NAMALWA (cell line): ENCODE measurements around the gene TMEM208.
A peak's percentile ranks its signal among the peaks of the same experiment; 100 is the strongest.

Experiments used
- DNase-seq: peaks from one replicate; pipeline ENCODE4 v3.0.0-alpha.2; 2015; ENCODE audit warnings: low spot score

TMEM208 gene

DNA sequence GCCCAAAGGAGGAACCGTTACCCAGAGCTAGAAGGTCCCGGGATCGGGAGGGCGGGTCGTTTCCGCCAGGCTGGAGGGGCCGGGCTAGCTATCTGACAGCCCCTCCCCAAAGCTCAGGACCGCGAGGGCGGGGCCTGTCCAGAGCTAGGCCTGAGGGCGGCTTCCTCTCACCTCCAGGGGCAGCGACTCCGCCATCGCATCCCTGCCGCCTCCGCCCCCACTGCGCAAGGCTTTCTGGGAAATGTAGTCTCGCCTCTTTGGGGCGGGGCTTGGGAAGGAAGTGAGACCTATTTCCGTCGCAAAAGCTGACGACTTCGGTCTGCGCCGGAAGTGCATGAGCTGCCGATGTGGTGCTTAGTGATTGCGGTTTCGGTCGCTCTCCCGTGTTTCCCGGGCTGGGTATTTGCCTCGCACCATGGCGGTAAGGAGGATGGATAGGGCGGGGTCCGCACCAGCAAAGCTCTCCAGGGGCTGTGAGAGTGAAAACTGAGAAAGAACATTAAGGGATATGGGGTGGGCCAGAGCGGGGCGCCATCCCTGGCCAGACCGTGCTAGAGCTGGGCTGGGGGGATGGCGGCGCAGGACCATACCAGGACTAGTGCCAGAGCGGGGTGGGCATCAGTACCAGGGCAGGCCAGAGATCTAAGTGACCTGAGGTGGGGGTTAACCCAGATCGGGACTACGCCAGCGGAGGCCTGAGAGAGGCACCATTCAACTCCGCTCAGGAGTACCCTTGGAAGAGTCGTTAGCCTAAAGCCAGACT, at the start of gene TMEM208:
Gene TMEM208 (plus strand): TSS at position 327 of the 763 bp plus-strand sequence. CDS start 89 bp downstream, at position 416.
- peak; percentile 99 for DNase-seq

DNA sequence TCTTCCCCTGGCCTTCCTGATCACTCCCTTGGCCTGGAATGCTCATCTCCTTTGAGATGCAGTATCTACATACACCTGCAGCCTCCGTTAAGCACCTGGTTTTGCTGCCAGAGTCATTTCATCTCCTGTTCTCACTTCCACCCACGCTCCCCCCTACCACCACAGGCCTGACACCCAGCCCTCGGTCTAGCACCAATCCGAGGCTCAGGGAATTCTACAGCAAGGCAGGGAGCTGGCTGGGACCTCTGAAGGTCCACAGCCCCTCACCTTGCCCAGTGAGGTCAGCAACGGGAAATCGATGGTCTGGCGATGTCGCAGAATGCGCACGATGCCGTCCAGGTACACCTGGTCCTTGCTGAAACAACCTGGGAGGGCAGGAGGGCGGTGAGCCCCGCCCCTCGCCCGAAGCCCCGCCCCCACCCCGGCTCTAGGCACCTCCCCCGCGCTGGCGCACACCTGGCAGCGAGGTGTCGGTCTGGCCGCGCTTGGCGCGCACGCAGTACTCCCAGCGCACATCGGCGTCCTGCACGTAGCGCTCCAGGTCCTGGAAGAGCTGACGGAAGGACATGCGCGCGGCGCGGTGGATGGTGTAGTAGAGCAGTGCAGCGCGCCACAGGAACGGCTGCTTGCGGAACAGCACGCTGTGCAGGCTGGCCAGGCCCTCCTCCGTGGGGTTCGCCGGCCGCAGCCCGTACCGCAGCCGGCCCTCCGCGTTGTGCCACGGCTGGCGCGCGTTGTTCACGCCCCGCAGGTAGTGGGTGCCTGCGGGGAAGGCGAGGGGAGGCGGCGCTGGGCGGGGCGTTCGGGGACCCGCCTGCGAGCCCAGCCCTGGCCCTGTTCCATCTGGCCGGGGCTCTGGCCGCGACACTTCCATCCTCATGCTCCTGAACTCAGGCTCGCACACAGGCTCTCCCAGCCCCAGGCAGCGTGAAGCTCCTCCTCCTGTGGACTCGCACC, 48.9 kb upstream of the TMEM208 start:
- DNase-seq = no peak

DNA sequence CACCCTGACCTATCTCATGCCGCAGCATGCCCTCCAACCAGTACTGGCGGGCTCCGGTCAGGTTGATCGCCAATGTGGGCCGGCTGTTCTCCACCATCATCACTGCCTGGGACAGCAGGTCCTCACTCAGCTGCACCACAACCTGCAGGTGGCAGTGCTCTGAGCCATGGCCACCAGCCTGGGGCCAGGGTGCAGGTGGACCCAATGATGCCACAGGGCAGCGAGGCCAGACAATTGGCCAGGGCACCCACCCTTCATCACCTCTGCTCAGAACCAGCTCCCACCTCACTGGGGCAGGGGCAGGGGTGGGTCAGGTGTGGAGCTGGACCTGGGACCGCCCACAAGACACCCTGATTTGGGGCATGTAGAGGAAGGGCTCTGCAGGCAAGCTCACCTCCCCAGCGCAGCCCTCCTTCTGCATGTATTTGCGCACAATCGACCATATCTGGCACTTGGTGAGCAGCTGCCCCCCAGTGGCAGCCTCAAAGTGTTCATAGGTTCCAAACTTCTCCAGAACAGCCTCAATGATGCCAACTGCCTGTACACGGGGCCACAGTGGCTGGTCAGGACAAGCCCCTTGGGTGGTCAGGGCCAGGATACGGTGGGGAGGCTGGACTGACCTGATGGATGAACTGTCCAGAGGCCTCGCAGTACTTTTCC, 47.4 kb upstream of the TMEM208 start:
- DNase-seq = peak; percentile 53

DNA sequence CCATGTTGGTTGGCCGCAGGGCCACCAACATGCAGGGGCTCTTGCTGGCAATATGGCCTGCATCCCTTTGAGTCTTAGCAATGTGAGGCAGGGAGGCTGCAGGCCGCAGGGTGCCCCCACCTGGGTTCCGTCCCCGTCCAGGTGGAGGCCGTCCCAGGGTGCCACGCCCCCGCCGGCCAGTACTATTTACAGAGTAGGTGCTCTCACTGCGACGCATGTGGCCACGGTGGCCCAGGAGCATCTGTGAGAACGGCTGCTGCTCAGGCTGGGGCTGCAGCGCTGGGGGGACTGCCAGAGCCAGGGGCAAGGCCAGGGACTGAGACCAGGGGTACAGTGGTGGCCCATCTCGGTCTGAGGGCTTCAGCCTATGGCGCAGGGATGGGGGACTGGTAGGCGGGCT, 46.8 kb upstream of the TMEM208 start:
- DNase-seq = no peak

DNA sequence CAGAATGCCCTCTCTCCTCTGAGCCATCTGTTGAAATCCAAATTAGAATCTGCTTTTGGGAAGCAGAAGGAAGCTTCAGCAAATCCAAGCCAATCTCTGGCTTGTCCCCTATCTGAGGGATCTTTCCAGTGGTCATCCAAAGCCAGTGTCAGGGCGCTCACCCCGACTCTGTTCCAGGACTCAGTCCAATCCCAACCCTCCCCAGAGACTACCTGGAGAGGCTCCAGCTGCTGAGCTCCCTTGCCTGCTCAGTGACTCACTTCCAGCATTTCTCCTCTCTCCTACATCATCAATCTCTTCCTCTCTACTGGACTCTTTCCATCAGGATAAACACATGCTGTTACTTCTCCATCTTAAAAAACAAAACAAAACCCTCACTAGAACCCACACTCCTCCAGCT, 45.6 kb upstream of the TMEM208 start:
- no peak for DNase-seq

DNA sequence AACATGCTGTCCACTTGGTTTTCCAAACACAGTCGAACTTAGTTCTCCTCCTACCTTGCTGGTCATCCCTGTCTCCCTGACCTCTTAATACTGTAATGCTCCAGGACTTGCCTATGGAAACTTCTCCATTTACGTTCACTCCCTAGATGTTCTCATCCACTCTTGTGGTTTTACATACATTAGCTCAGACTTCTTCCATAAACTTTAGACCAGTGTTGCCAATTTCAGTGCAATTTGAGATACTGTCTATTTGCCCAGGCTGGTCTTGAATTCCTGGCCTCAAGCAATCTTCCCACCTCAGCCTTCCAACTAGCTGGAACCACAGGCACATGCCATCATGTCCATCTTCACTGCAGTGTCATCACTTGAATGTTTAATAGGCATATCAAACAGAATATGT, 44.6 kb upstream of the TMEM208 start:
- no peak for DNase-seq

GRCh38 chr16:67183284-67183626, 43.7 kb upstream of the TMEM208 start:
- no peak for DNase-seq

GRCh38 chr16:67183627-67184452, 43.1 kb upstream of the TMEM208 start, which contains the start of gene MATCAP1:
Gene MATCAP1 (minus strand): TSS chr16:67183963. CDS start chr16:67180610, 3,353 bp downstream.
- peak; percentile 99 for DNase-seq

DNA sequence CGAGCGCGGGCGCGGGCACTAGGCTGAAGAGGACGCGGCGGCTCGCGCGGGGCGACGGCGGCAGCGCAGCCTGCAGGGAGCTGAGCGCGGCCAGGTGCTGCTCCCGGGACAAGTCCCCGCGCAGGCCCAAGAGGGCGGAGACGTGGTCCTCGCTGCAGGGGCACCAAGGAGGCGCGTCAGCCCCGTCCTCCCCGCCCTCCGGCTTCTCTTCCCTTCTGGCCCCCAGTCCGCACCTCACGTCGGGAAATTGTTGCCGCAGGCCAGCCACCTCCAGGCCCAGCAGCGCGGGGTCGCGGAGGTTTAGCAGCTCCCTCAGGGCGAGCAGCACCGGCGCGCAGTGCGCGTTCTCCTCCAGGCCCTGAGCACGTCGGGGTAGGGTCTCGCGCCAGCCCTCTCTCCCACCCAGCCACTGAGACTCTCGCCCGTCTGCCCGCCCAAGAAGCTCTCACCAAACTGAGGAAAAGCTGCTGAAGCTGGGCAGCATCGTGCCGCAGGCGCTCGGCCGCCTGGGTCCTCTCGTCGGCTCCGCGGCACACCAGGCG, 42.4 kb upstream of the TMEM208 start:
- no peak for DNase-seq

DNA sequence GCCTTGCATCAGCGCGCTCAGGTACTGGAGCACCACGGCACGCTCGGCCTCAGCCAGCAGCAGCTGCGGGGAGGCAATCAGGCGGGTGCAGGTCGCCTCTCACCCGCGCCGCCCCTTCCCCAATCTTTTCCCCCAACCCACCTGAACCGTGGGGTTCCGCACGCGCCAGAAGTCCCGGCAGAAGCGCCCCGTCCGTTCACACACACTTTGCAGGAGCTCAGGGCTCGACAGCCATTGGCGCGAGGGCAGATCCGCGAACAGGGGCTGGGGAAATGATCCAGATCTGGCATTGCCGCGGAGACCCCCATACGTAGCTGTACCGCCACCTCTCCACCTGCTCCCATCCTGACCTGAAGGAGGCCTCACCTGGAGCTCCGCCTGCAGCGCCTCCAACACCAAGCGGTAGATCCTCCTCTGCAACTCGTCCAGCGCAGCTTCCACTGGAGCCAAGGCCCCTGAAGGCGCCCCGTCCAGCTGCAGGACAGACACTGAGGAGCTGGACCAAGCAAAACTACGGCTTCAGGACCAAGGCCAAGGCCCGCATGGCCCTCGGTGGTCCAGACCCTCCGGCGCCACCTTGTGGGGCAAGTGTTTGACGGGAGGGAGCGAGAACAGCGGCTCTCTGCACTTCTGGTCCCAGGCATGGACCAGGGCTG, 41.8 kb upstream of the TMEM208 start:
- peak; percentile 90 for DNase-seq

- no peak for DNase-seq
Measured at GRCh38 chr16:67185651-67186134, 41.2 kb upstream of the TMEM208 start.

DNA sequence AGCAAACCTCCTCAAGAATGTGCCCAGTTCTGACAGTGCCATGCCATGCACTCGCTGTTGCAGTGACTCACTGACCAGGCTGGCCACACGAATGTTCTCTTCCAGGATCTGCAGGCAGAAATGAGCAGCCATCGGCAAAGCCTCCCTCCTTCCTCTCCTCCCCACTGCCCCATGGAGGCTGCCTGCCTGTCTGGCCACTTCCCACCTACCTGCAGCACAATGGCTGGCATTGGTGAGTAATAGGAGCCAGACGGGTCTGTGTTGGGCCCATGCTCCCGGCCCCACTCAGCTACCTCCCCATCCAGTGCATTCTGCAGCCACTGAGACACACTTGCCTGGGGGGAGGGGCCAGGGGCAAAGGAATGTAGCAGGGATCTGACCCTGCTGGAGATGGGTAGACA, 40.4 kb upstream of the TMEM208 start:
- DNase-seq = no peak

GRCh38 chr16:67187175-67187890, 39.6 kb upstream of the TMEM208 start:
- no peak for DNase-seq

- DNase-seq = no peak
Measured at GRCh38 chr16:67188323-67188722, 38.6 kb upstream of the TMEM208 start.

GRCh38 chr16:67188798-67189197, 38.1 kb upstream of the TMEM208 start:
- DNase-seq = no peak

- no peak for DNase-seq
Measured at GRCh38 chr16:67190041-67190440, 36.9 kb upstream of the TMEM208 start, which contains the start of gene EXOC3L1. Gene EXOC3L1 (minus strand): TSS chr16:67190136. CDS start chr16:67189676, 460 bp downstream.

- no peak for DNase-seq
Measured at GRCh38 chr16:67190448-67191399, 36.2 kb upstream of the TMEM208 start.

DNA sequence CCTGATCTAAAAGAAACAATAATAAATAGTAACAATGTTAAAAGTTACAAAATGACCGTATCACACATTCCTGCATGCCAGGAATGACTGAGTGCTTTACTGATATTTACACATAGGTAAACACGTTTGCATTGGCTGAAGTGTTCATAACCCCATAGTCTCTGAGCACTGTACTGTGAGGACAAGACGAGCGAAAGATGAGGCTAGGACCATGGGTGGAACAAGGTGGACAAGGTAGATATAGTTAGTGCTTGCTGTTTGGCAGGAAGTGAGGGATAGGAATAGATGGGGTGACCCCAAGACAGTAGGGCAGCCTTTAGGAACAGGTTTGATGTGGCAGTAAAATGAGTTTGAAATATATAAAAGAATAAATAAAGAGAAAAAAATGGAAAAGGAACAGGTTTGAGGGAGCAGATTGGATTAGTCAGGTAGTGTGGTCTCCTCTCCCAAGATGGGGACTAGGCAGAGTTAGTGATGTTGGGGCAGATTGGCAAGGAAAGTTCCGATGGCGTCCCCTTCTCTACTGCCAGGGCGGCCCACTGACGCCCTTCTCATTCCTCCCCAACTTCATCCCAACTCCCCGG, 35.4 kb upstream of the TMEM208 start:
- no peak for DNase-seq
